ENCODE data around the gene OR2H1.

DNA sequence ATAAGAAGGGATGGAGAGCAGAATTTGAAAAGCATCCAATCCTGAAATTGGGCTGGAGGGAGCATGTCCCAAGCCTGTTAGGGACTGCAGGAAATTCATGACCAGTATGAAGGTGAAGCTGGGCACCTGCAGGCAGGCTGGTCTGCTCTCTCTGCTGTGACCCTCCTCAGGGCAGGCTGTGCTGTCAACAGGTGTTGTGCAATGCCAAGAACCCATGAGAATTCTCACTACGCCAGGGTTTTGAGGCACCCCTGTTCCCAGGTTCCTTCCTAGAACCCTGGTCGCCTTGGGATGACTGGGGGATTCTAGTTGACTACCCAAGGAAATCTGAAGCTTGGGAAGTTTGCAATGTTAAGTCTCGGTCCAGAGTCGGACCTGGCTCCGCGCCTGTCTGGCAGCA lies 44.2 kb downstream of the OR2H1 start:
- no peak for TF ChIP-seq GATA3 (IDR thresholded peaks at IDR 0.05; ENCODE audit: low read depth, low read length)
- TF ChIP-seq GATA2 (IDR thresholded peaks at IDR 0.05; ENCODE audit: low read depth, low read length), result no peak
